ENCODE results near the gene RALA.

GRCh38 chr7:39744620-39745019 lies 121.2 kb downstream of the RALA start:
- no peak for TF ChIP-seq CTCF (IDR thresholded peaks at IDR 0.05 in 4 of 5, conservative IDR thresholded peaks at IDR 0.05 in 1 of 5)
- TF ChIP-seq POLR2A (IDR thresholded peaks at IDR 0.05): no peak
